Transverse colon (tissue), 4 donors: ENCODE results near the gene SEPTIN5. TPM values are rescaled to one million over a fixed set of nuclear protein-coding genes. Genes with fewer than 3 reads are reported as not detected.
A peak's percentile ranks its signal among the peaks of the same experiment; 100 is the strongest.

Source experiments
- DNase-seq: peaks from one replicate; pipeline ENCODE4 v3.0.0-alpha.2; 2019
- H3K27ac ChIP-seq, 4 donors: fragments of 200-600 bp; sonication (generic); 2 replicates each; pipeline ENCODE4 v1.5.1; 2016 to 2018; ENCODE audit warnings: inconsistent platforms in 4 of 4
- H3K27me3 ChIP-seq: fragments of 200-600 bp; sonication (generic); 2 replicates; pipeline ENCODE4 v1.5.1; 2017; ENCODE audit warnings: inconsistent platforms
- H3K36me3 ChIP-seq, 4 donors: fragments of 200-600 bp; sonication (generic); 2 replicates each; pipeline ENCODE4 v1.5.1; 2017 to 2019; ENCODE audit warnings: inconsistent platforms in 4 of 4
- H3K4me1 ChIP-seq, 4 donors: fragments of 200-600 bp; sonication (generic); 2 replicates each; pipeline ENCODE4 v1.5.1; 2017 to 2020; ENCODE audit warnings: inconsistent platforms in 4 of 4
- H3K4me3 ChIP-seq, 4 donors: fragments of 200-600 bp; sonication (generic); 1 replicate in 1 of 4; 2 replicates in 3 of 4; pipeline versions ENCODE4 v1.5.1 to v1.6.1; 2017 to 2019; ENCODE audit warnings: inconsistent platforms in 4 of 4
- H3K9me3 ChIP-seq, 2 donors: fragments of 200-600 bp; sonication (generic); 2 replicates each; pipeline ENCODE4 v1.5.1; 2017 to 2019; ENCODE audit warnings: inconsistent platforms in 2 of 2
- CTCF ChIP-seq, 5 experiments: fragments of 200-600 bp in 3 of 5; fragments of 450-650 bp in 2 of 5; sonication (generic) in 3 of 5; IDR thresholded peaks; 1 replicate in 2 of 5; 2 replicates in 3 of 5; pipeline ENCODE4 v1.5.1; 2016 to 2017; ENCODE audit warnings: antibody characterized with exemption in 5 of 5, inconsistent platforms in 3 of 5, mild to moderate bottlenecking in 2 of 5, moderate library complexity in 1 of 5
- EP300 ChIP-seq: sonication (generic); formaldehyde crosslinking; IDR thresholded peaks from one replicate; pipeline ENCODE4 v1.6.1; 2017; ENCODE audit warnings: antibody characterized with exemption, low read depth
- POLR2A ChIP-seq: fragments of 450-650 bp; IDR thresholded peaks from one replicate; pipeline ENCODE4 v1.6.1; 2016; ENCODE audit warnings: antibody characterized with exemption, mild to moderate bottlenecking, moderate library complexity
- POLR2AphosphoS5 ChIP-seq, 3 donors: sonication (generic); formaldehyde crosslinking; IDR thresholded peaks; one replicate each; pipeline ENCODE4 v1.6.1; 2016; ENCODE audit warnings: antibody characterized with exemption in 3 of 3
- WGBS, 2 donors: methylation state at CpG; one replicate each; pipeline ENCODE4 v1.1.5; 2018; ENCODE audit warnings: low coverage in 1 of 2; 5-methylcytosine and 5-hydroxymethylcytosine counted together
- in situ Hi-C, 4 donors: fragments of 200-750 bp; cut with MboI; loops; one replicate each; pipeline versions ENCODE4 v1.15.0 to v1.15.1; 2017; ENCODE audit warnings: low sequenced_read_pairs in 3 of 4, low pct_ligation_motif_present in 1 of 4, low pct_unique_long_range_greater_than_20kb in 1 of 4
- intact Hi-C: fragments of 100-400 bp; cut with DNase I; formaldehyde crosslinking; loops from one replicate; pipeline ENCODE4 v1.15.1; 2023; ENCODE audit warnings: low total_unique reads
- total RNA-seq, 4 donors: library from RNA; depleted of rRNA; stranded (reverse); fragments of >200 nt; gene quantifications; one replicate each; pipeline ENCODE4 v1.1.0, GENCODE V29; 2016

The SEPTIN5 gene
- total RNA-seq, 4 donors from 2014 or later, result 2.5 to 709 (median 5.4) TPM

GRCh38 chr22:19720999-19721329 is 6.7 kb downstream of the SEPTIN5 start:
- in situ Hi-C loops, result no loop called here
- DNase-seq, result no peak
- H3K36me3 ChIP-seq, result no peaks in the 10 kb centered on the region
- H3K9me3 ChIP-seq, result no peaks in the 10 kb centered on the region
- no peak overlapping the region for H3K27ac ChIP-seq
- no peak for TF ChIP-seq EP300
- no peak for TF ChIP-seq POLR2AphosphoS5 (IDR thresholded peaks at IDR 0.05)
- no peak for TF ChIP-seq CTCF (IDR thresholded peaks at IDR 0.05)
- TF ChIP-seq POLR2A, result no peak
- intact Hi-C loops, result no loop called here
- no peak overlapping the region for H3K4me3 ChIP-seq
- WGBS, 2 donors, result 70% methylated on average over 1 of the region's 2 CpGs; no CpG with 5 or more reads in 1 of the 2 donors
- H3K27me3 ChIP-seq, result peaks cover 87% of the 10 kb centered on the region
- peaks cover 0 to 32% (median 24%) of the 10 kb centered on the region in 4 donors for H3K4me1 ChIP-seq

GRCh38 chr22:19721330-19722177 is 7.3 kb downstream of the SEPTIN5 start:
- DNase-seq, result no peak
- Histone ChIP-seq H3K4me1 (peaks cover 0 to 32% (median 24%) of the 10 kb centered on the region in 4 donors), H3K9me3 (no peaks in the 10 kb centered on the region), H3K4me3 (no peak overlapping the region), H3K27ac (no peak overlapping the region), H3K27me3 (peaks cover 83% of the 10 kb centered on the region), H3K36me3 (no peaks in the 10 kb centered on the region)
- TF ChIP-seq POLR2AphosphoS5 (IDR thresholded peaks at IDR 0.05) (no peak), POLR2A (no peak), CTCF (IDR thresholded peaks at IDR 0.05) (no peak)
- in situ Hi-C loops (no loop called here), intact Hi-C loops (no loop called here)
- 73% methylated on average over 44 of the region's 44 CpGs; no CpG with 5 or more reads in 1 of the 2 donors for WGBS, 2 donors

GRCh38 chr22:19722178-19722981 is 8.1 kb downstream of the SEPTIN5 start:
- DNase-seq, result no peak
- intact Hi-C loops (no loop called here), in situ Hi-C loops (no loop called here)
- WGBS, 2 donors, result 49% methylated on average over 46 of the region's 60 CpGs; no CpG with 5 or more reads in 1 of the 2 donors
- H3K4me3 ChIP-seq, result no peak overlapping the region
- no peak overlapping the region for H3K27ac ChIP-seq
- H3K4me1 ChIP-seq, result peaks cover 0 to 28% (median 23%) of the 10 kb centered on the region in 4 donors
- peaks cover 75% of the 10 kb centered on the region for H3K27me3 ChIP-seq
- no peaks in the 10 kb centered on the region for H3K36me3 ChIP-seq
- no peak for TF ChIP-seq POLR2AphosphoS5 (IDR thresholded peaks at IDR 0.05)
- TF ChIP-seq EP300, result no peak
- no peak for TF ChIP-seq CTCF (IDR thresholded peaks at IDR 0.05)
- TF ChIP-seq POLR2A, result no peak
- no peaks in the 10 kb centered on the region for H3K9me3 ChIP-seq

- peaks cover 0 to 23% (median 18%) of the 10 kb centered on the region in 4 donors for H3K4me1 ChIP-seq
- in situ Hi-C loops, result no loop called here
- DNase-seq, result no peak
- 30% methylated on average over 11 of the region's 15 CpGs; no CpG with 5 or more reads in 1 of the 2 donors for WGBS, 2 donors
- H3K36me3 ChIP-seq, result no peaks in the 10 kb centered on the region
- no peak overlapping the region for H3K27ac ChIP-seq
- H3K4me3 ChIP-seq, result peak overlapping the region in 1 of 4 donors; percentile 30
- H3K27me3 ChIP-seq, result peaks cover 73% of the 10 kb centered on the region
- no peaks in the 10 kb centered on the region for H3K9me3 ChIP-seq
- TF ChIP-seq POLR2AphosphoS5 (IDR thresholded peaks at IDR 0.05) (no peak), POLR2A (no peak), CTCF (IDR thresholded peaks at IDR 0.05) (no peak), EP300 (no peak)
- intact Hi-C loops, result no loop called here
These were observed 8.6 kb downstream of the SEPTIN5 start for GRCh38 chr22:19722982-19723231.
